ENCODE results near the gene CTNND2. TPM values are rescaled to one million over a fixed set of nuclear protein-coding genes. Genes with fewer than 3 reads are reported as not detected.

The CTNND2 gene
- total RNA-seq, 1 donor from 2014 or later, result 40.0 TPM

DNA sequence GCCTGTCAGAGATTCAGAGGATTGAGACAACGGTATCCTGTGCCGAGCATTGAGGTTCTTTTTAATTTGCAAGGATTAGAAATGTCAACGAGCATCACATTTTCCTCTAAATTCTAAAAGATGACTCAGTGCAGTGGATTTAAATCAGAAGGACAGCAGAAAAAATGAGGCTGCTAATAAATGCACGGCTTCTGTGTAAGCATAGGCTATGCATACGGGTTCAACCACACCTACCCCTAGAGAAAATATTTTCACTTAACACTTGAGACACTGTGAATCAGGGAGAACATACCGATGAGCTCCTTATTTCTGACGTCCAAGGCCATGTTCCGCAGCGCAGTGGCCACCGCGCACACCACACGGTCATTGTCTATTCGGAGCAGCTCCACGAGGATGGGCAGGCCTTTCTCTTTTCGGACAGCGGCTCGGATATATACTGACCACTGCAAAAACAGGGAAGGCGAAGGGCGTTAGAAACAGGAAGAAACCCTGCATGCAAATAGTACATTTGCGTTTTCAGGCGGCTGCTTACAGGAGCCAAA lies 821.8 kb downstream of the CTNND2 start:
- DNase-seq (ENCODE audit: low read depth, low spot score), result no peak
- H3K4me3 Mint-ChIP-seq, result no peak overlapping the region
- H3K9me3 Mint-ChIP-seq, result peaks cover under 1% of the 10 kb centered on the region
- TF ChIP-seq, protein P1, sequence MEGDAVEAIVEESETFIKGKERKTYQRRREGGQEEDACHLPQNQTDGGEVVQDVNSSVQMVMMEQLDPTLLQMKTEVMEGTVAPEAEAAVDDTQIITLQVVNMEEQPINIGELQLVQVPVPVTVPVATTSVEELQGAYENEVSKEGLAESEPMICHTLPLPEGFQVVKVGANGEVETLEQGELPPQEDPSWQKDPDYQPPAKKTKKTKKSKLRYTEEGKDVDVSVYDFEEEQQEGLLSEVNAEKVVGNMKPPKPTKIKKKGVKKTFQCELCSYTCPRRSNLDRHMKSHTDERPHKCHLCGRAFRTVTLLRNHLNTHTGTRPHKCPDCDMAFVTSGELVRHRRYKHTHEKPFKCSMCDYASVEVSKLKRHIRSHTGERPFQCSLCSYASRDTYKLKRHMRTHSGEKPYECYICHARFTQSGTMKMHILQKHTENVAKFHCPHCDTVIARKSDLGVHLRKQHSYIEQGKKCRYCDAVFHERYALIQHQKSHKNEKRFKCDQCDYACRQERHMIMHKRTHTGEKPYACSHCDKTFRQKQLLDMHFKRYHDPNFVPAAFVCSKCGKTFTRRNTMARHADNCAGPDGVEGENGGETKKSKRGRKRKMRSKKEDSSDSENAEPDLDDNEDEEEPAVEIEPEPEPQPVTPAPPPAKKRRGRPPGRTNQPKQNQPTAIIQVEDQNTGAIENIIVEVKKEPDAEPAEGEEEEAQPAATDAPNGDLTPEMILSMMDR (conservative IDR thresholded peaks at IDR 0.05), result no peak
- no peaks in the 10 kb centered on the region for H3K27me3 Mint-ChIP-seq (ENCODE audit: low read depth)
- H3K4me1 Mint-ChIP-seq, result no peaks in the 10 kb centered on the region
- H3K27ac Mint-ChIP-seq (ENCODE audit: unreplicated experiment), result no peak overlapping the region
- peaks cover 14% of the 10 kb centered on the region for H3K36me3 Mint-ChIP-seq (ENCODE audit: low read depth)

DNA sequence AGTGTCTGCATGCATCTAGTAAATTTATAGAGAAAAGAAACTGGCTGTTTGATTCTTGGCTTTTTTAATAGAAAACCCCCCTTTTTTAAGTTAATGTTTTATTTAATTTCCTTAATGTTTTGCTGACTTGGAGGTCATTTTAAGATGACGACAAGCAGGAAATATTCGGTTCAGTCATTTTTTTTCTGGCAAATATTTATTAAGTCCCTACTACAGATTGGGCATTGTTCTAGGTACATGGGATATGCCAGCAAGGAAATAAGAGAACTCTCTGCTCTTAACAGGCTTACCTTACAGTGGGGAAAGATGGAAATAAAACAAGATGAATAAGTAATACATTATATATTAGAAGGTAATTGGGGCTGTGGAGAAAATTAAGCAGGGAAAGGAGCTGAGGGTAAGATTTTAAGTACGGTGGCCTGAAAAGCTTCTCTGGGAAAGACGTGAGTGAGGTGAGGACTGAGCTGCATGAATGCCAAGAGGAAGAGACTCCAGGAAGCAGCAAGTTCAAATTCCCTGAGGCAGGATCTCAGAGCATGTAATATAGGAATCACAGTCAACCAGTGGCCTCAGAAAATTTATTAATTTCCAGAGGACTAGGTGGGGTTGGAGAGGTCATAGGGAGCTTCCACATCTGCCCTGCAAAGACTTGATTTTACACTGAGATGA lies 827.2 kb downstream of the CTNND2 start:
- Mint-ChIP-seq H3K9me3 (no peaks in the 10 kb centered on the region), H3K4me3 (no peak overlapping the region), H3K27ac (ENCODE audit: unreplicated experiment) (no peak overlapping the region), H3K36me3 (ENCODE audit: low read depth) (peaks cover 9% of the 10 kb centered on the region), H3K4me1 (peaks cover 8% of the 10 kb centered on the region), H3K27me3 (ENCODE audit: low read depth) (no peaks in the 10 kb centered on the region)
- TF ChIP-seq, protein P1 (conservative IDR thresholded peaks at IDR 0.05), result no peak
- no peak for DNase-seq (ENCODE audit: low read depth, low spot score)

DNA sequence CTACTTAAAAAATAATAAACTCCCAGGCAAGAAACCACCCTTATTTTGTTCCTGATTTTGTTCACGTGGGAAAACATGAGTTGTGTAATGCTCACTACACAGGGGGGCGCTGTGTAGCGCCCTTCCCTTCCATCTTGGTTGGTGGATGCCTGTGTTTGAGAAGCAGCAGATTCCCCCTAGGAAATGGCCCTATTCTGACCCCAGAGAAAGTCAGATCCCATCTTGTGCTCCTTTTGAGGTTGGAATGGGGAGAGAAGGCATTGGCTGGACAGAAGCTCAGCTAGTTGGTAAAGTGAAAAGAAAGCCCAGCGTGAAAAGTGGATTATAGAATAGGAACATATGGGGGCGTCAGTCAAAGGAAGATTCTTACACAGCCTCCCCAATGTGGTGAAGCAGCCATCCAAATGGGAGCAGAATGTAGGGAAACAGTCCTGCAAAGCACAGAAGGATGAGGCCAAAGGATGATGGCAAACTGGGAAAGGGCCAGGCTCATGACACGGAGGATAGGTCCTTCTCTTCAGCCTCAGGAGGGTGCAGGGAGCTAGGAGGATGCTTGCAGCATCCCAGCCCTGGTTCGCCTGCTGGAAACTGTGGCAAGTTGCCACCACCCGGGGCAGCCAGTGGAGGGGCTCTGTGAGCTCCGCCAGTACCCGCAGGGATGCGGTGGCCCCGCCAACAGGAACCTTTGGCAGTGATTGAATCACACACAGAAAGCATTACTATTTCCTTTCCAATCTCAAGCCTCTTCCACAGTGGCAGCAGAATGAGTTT lies 829.0 kb downstream of the CTNND2 start:
- Mint-ChIP-seq H3K4me3 (no peak overlapping the region), H3K4me1 (peaks cover 8% of the 10 kb centered on the region), H3K27me3 (ENCODE audit: low read depth) (no peaks in the 10 kb centered on the region), H3K36me3 (ENCODE audit: low read depth) (peaks cover 14% of the 10 kb centered on the region), H3K27ac (ENCODE audit: unreplicated experiment) (no peak overlapping the region), H3K9me3 (peaks cover 5% of the 10 kb centered on the region)
- no peak for DNase-seq (ENCODE audit: low read depth, low spot score)
- TF ChIP-seq, protein P1 (conservative IDR thresholded peaks at IDR 0.05), result peak; percentile 38

DNA sequence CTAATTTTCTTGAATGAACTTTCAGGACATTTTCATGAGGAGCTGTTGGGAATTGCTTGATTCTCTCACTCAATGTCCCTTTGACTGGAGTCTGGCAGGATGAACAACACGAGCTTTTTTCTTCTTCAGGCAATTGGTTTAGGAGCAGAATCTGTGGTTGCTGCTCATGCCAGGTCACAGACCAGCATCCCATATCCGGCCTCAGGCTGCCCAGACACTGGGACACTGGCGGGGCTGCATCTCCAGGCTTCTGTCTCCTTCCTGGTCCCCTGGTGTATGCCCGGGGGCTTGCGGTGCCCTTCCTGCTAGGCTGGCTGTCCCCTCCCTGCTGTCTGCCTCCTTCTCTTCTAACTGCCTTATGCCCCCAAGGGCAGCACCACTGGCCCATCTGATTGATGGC lies 831.7 kb downstream of the CTNND2 start:
- Mint-ChIP-seq H3K36me3 (ENCODE audit: low read depth) (peaks cover 20% of the 10 kb centered on the region), H3K4me1 (peaks cover 8% of the 10 kb centered on the region), H3K27me3 (ENCODE audit: low read depth) (no peaks in the 10 kb centered on the region), H3K4me3 (no peak overlapping the region), H3K9me3 (peaks cover 14% of the 10 kb centered on the region), H3K27ac (ENCODE audit: unreplicated experiment) (no peak overlapping the region)
- no peak for DNase-seq (ENCODE audit: low read depth, low spot score)
- TF ChIP-seq, protein P1 (conservative IDR thresholded peaks at IDR 0.05), result no peak

DNA sequence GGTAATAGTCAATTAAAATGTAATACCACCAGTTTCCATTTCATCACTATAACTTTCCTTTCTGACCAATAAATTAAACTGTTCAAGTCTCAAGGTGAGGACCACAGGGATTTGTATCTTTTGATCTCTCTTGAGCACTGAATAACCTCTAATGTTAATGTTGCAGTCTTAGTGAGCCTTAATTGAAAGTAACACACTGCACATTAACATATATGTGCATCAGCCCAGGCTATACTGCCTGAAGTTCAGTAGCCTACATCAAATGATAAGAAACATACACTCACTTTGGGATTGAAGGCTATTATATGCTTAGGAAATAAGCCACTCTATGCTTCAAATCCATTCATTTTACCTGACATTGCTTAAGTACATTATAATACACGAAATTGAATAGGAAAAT lies 832.2 kb downstream of the CTNND2 start:
- peaks cover 14% of the 10 kb centered on the region for H3K9me3 Mint-ChIP-seq
- H3K4me3 Mint-ChIP-seq, result no peak overlapping the region
- TF ChIP-seq, protein P1 (conservative IDR thresholded peaks at IDR 0.05), result no peak
- H3K27ac Mint-ChIP-seq (ENCODE audit: unreplicated experiment), result no peak overlapping the region
- H3K4me1 Mint-ChIP-seq, result peaks cover 8% of the 10 kb centered on the region
- DNase-seq (ENCODE audit: low read depth, low spot score), result no peak
- H3K27me3 Mint-ChIP-seq (ENCODE audit: low read depth), result no peaks in the 10 kb centered on the region
- H3K36me3 Mint-ChIP-seq (ENCODE audit: low read depth), result peaks cover 18% of the 10 kb centered on the region
